ENCODE measurements around the gene SNRNP25. TPM values are rescaled to one million over a fixed set of nuclear protein-coding genes. Genes with fewer than 3 reads are reported as not detected.

SNRNP25 gene
- total and polyA plus RNA-seq, 9 donors: 12.8 to 35.7 (median 26.9) TPM

GRCh38 chr16:104928-105327, 51.3 kb downstream of the SNRNP25 start:
- Histone ChIP-seq H3K27ac (no peak overlapping the region), H3K4me1 (ENCODE audit: insufficient read depth) (peaks cover 19% of the 10 kb centered on the region), H3K9me3 (no peaks in the 10 kb centered on the region), H3K27me3 (no peaks in the 10 kb centered on the region), H3K36me3 (no peaks in the 10 kb centered on the region), H3K4me3 (no peak overlapping the region)
- 72 to 86% (median 85%) methylated on average over 3 of the region's 3 CpGs for WGBS, 3 donors
- DNase-seq: no peak
- intact Hi-C loops (cut with DNase I): loop anchor here in 2 of 4 donors (5.0 kb wide), 2 partner anchors 77 to 257 kb away; partner anchors contain the start of gene HBQ1 (in 1 of the 2)
- TF ChIP-seq POLR2A (IDR thresholded peaks at IDR 0.05) (no peak), CTCF (IDR thresholded peaks at IDR 0.05) (no peak), EP300 (IDR thresholded peaks at IDR 0.05) (no peak)

GRCh38 chr16:105521-105920, 51.9 kb downstream of the SNRNP25 start:
- peaks cover 19% of the 10 kb centered on the region for H3K4me1 ChIP-seq (ENCODE audit: insufficient read depth)
- TF ChIP-seq POLR2A (IDR thresholded peaks at IDR 0.05) (no peak), CTCF (IDR thresholded peaks at IDR 0.05) (no peak), EP300 (IDR thresholded peaks at IDR 0.05) (no peak)
- H3K27me3 ChIP-seq: no peaks in the 10 kb centered on the region
- intact Hi-C loops (cut with DNase I): loop anchor here in 2 of 4 donors (5.0 kb wide), 2 partner anchors 77 to 257 kb away; partner anchors contain the start of gene HBQ1 (in 1 of the 2)
- no peak for DNase-seq
- H3K4me3 ChIP-seq: no peak overlapping the region
- H3K27ac ChIP-seq: no peak overlapping the region
- WGBS, 3 donors: 81 to 88% (median 85%) methylated on average over 6 of the region's 6 CpGs
- H3K36me3 ChIP-seq: no peaks in the 10 kb centered on the region
- H3K9me3 ChIP-seq: no peaks in the 10 kb centered on the region

GRCh38 chr16:106623-107324, 53.1 kb downstream of the SNRNP25 start:
- Histone ChIP-seq H3K4me3 (no peak overlapping the region), H3K27me3 (no peaks in the 10 kb centered on the region), H3K36me3 (no peaks in the 10 kb centered on the region), H3K4me1 (ENCODE audit: insufficient read depth) (peaks cover 10% of the 10 kb centered on the region), H3K9me3 (no peaks in the 10 kb centered on the region), H3K27ac (no peak overlapping the region)
- WGBS, 3 donors: 20 to 31% (median 26%) methylated on average over 6 of the region's 6 CpGs
- DNase-seq: peak in 3 of 5 donors; percentile 49 to 67 (median 56)
- TF ChIP-seq POLR2A (IDR thresholded peaks at IDR 0.05) (no peak), CTCF (IDR thresholded peaks at IDR 0.05) (peak; percentile 73 to 79 (median 74))
- intact Hi-C loops (cut with DNase I): loop anchor here in 2 of 4 donors (2.0 to 5.0 kb wide), 3 partner anchors 74 to 256 kb away; partner anchors contain the start of gene HBQ1 (in 2 of the 2)

Small RNAs within 50 kb of the gene (microRNA-seq; reads per million reads assigned to microRNA genes)
- gene MIR6859-4: 0 reads per million in 3 donors

Small RNAs within 50 kb of the gene (small RNA-seq; reads per million reads assigned to genes)
- gene MIR6859-4 (not detected), gene Z69720.2 (not detected)

Other genes starting within 250 kb of the SNRNP25 start
- gene POLR3K, start 220 bp upstream of the SNRNP25 start, total RNA-seq: 10 to 100 TPM in 3 of 7 donors, 1 to 10 TPM in 4; 3.7 to 11.0 (median 9.9) TPM
- gene POLR3K, start 220 bp upstream of the SNRNP25 start, polyA plus RNA-seq: 10 to 100 TPM in 1 of 2 donors, 1 to 10 TPM in 1; 9.4 to 11.9 TPM
- gene RHBDF1, start 18.8 kb downstream of the SNRNP25 start, total RNA-seq: 10 to 100 TPM; 22.6 to 76.0 (median 49.2) TPM
- 10 to 100 TPM; 10.9 to 52.8 TPM for gene RHBDF1, start 18.8 kb downstream of the SNRNP25 start, polyA plus RNA-seq
- gene MPG, start 24.4 kb downstream of the SNRNP25 start, total RNA-seq: 10 to 100 TPM; 42.5 to 90.9 (median 48.4) TPM
- gene MPG, start 24.4 kb downstream of the SNRNP25 start, polyA plus RNA-seq: 10 to 100 TPM in 1 of 2 donors, under 1 TPM in 1; 0.60 to 68.4 TPM
- 10 to 100 TPM; 22.2 to 49.0 (median 38.7) TPM for gene NPRL3, start 84.8 kb downstream of the SNRNP25 start, total RNA-seq
- gene NPRL3, start 84.8 kb downstream of the SNRNP25 start, polyA plus RNA-seq: 10 to 100 TPM; 16.2 to 33.1 TPM
- under 1 TPM in 1 of 7 donors, not detected in 6; 0.28 TPM for gene HBZ, start 98.8 kb downstream of the SNRNP25 start, total RNA-seq
- gene HBZ, start 98.8 kb downstream of the SNRNP25 start, polyA plus RNA-seq: not detected
- under 1 TPM in 2 of 7 donors, not detected in 5; 0.78 to 0.92 TPM for gene HBM, start 112.2 kb downstream of the SNRNP25 start, total RNA-seq
- gene HBM, start 112.2 kb downstream of the SNRNP25 start, polyA plus RNA-seq: not detected
- gene HBA2, start 119.0 kb downstream of the SNRNP25 start, total RNA-seq: 100 to 1,000 TPM in 2 of 7 donors, 10 to 100 TPM in 4, 1 to 10 TPM in 1; 4.5 to 173 (median 75.0) TPM
- 10 to 100 TPM in 1 of 2 donors, not detected in 1; 32.1 TPM for gene HBA2, start 119.0 kb downstream of the SNRNP25 start, polyA plus RNA-seq
- gene HBA1, start 122.9 kb downstream of the SNRNP25 start, total RNA-seq: 100 to 1,000 TPM in 2 of 7 donors, 10 to 100 TPM in 4, 1 to 10 TPM in 1; 7.4 to 206 (median 81.2) TPM
- gene HBA1, start 122.9 kb downstream of the SNRNP25 start, polyA plus RNA-seq: 1 to 10 TPM in 1 of 2 donors, under 1 TPM in 1; 0.50 to 9.6 TPM
- not detected for gene HBQ1, start 126.6 kb downstream of the SNRNP25 start, total RNA-seq
- under 1 TPM in 1 of 2 donors, not detected in 1; 0.29 TPM for gene HBQ1, start 126.6 kb downstream of the SNRNP25 start, polyA plus RNA-seq
- gene LUC7L, start 175.6 kb downstream of the SNRNP25 start, total RNA-seq: 100 to 1,000 TPM in 1 of 7 donors, 10 to 100 TPM in 6; 60.7 to 112 (median 74.2) TPM
- gene LUC7L, start 175.6 kb downstream of the SNRNP25 start, polyA plus RNA-seq: 10 to 100 TPM; 56.6 to 68.5 TPM
- gene FAM234A, start 181.0 kb downstream of the SNRNP25 start, total RNA-seq: 10 to 100 TPM; 20.4 to 61.9 (median 49.2) TPM
- 10 to 100 TPM; 37.9 to 51.7 TPM for gene FAM234A, start 181.0 kb downstream of the SNRNP25 start, polyA plus RNA-seq
- gene RGS11, start 222.1 kb downstream of the SNRNP25 start, total RNA-seq: 1 to 10 TPM in 2 of 7 donors, under 1 TPM in 3, not detected in 2; 0.33 to 1.7 (median 0.72) TPM
- under 1 TPM; 0.44 to 0.45 TPM for gene RGS11, start 222.1 kb downstream of the SNRNP25 start, polyA plus RNA-seq
- under 1 TPM in 1 of 7 donors, not detected in 6; 0.77 TPM for gene ARHGDIG, start 226.8 kb downstream of the SNRNP25 start, total RNA-seq
- gene ARHGDIG, start 226.8 kb downstream of the SNRNP25 start, polyA plus RNA-seq: under 1 TPM in 1 of 2 donors, not detected in 1; 0.10 TPM
- gene PDIA2, start 229.3 kb downstream of the SNRNP25 start, total RNA-seq: under 1 TPM in 3 of 7 donors, not detected in 4; 0.15 to 0.92 (median 0.48) TPM
- under 1 TPM in 1 of 2 donors, not detected in 1; 0.04 TPM for gene PDIA2, start 229.3 kb downstream of the SNRNP25 start, polyA plus RNA-seq